Activated naive CD4-positive, alpha-beta T cell treated with anti-CD3 and anti-CD28 coated beads, Interleukin-2, amount 50 U/mL, for 72 hours (primary cell): Measurements from ENCODE around the gene DEFB116. TPM values are rescaled to one million over a fixed set of nuclear protein-coding genes. Genes with fewer than 3 reads are reported as not detected.
"Not testable (repeated sequence)": the region's sequence is repeated elsewhere in the genome, so short reads cannot be mapped to it uniquely, and the experiment has no call there.

Experiments used
- ATAC-seq, 2 donors: fragments of 150-1000 bp; cut with Tn5 transposase; 2 replicates each; pipeline ENCODE4 v1.10.0; 2021; ENCODE audit warnings: mild to moderate bottlenecking in 2 of 2, moderate library complexity in 2 of 2
- DNase-seq, 2 donors: peaks; one replicate each; pipeline ENCODE4 v3.0.0; 2021 to 2022; ENCODE audit warnings: low spot score in 2 of 2
- H3K27ac Mint-ChIP-seq, 2 donors: one replicate each; pipeline ENCODE4 v1.8.0; 2022; ENCODE audit warnings: mild to moderate bottlenecking in 2 of 2, mixed read lengths in 2 of 2
- H3K36me3 Mint-ChIP-seq, 2 donors: one replicate each; pipeline ENCODE4 v1.8.0; 2022; ENCODE audit warnings: mixed read lengths in 2 of 2
- H3K9me3 Mint-ChIP-seq, 2 donors: one replicate each; pipeline ENCODE4 v1.8.0; 2022; ENCODE audit warnings: mixed read lengths in 2 of 2
- total RNA-seq, 2 donors: library from RNA; stranded (reverse); gene quantifications; one replicate each; pipeline ENCODE4 v1.2.3, GENCODE V29; 2022

Gene DEFB116, protein sequence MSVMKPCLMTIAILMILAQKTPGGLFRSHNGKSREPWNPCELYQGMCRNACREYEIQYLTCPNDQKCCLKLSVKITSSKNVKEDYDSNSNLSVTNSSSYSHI
- total RNA-seq, result not detected

DNA sequence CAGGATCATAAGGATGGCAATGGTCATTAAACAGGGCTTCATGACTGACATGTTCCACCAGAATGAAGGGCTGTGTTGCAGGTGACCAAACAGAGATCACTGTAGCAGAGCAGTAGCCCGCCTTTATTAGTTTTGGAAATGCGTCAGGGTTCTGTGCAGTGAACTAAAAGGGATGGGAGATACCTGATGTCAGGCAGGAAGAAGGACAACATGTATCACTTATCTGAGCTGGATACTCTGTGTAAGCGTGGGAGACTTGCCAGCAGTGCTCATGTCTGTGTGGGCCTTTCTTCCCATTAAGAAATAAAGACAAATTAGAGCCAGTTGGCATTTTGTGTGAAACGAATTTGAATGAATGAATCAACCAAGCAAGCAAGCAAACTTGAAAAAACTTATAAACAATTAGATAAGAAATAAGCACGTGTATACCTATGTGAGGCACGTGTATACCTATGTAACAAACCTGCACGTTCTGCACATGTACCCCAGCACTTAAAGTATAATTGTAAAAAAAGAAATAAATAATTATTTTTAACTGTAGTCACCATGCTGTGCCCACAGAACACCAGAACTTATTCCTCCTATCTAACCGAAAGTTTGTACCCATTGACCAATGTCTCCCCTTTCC lies at the start of gene DEFB116:
Gene DEFB116, minus strand, starts transcription at position 51 of the 628 bp plus-strand sequence. Its CDS starts 0 bp downstream, at position 51.
- no peak for DNase-seq

DNA sequence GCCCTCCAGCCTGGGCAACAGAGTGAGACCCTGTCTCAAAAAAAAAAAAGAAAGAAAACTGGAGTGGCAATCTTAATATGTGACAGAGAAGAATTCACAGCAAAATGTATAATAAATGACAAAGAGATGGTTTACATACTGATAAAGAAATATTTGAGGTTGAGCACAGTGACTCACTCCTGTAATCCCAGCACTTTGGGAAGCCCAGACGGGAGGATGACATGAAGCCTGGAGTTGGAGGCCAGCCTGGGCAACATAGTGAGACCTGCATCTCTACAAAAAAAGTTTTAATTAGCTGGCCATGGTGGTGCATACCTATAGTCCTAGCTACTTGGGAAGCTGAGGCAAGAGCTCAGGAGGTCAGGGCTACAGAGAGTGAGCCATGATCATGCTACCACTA lies 47.6 kb upstream of the DEFB116 start:
- peaks cover 0 to under 1% of the 10 kb centered on the region in 2 donors for H3K9me3 Mint-ChIP-seq
- no peak overlapping the region for H3K27ac Mint-ChIP-seq
- ATAC-seq (no peak), DNase-seq (no peak)
- no peaks in the 10 kb centered on the region for H3K36me3 Mint-ChIP-seq

More for the DNA sequence above, at the start of gene DEFB116:
- Mint-ChIP-seq H3K36me3 (no peaks in the 10 kb centered on the region), H3K27ac (no peak within 1 kb of the TSS), H3K9me3 (peaks cover 0 to 7% of the 10 kb centered on the region in 2 donors)
- no peak for ATAC-seq

- Mint-ChIP-seq H3K27ac (no peak overlapping the region), H3K36me3 (no peaks in the 10 kb centered on the region), H3K9me3 (no peaks in the 10 kb centered on the region)
- DNase-seq (no peak), ATAC-seq (no peak)
Observed at GRCh38 chr20:31341470-31341869, 33.1 kb upstream of the DEFB116 start.

GRCh38 chr20:31330893-31331292 lies 22.5 kb upstream of the DEFB116 start:
- Mint-ChIP-seq H3K9me3 (peaks cover 8 to 15% of the 10 kb centered on the region in 2 donors), H3K36me3 (peaks cover 0 to 14% of the 10 kb centered on the region in 2 donors), H3K27ac (no peak overlapping the region)
- ATAC-seq (no peak), DNase-seq (no peak)

DNA sequence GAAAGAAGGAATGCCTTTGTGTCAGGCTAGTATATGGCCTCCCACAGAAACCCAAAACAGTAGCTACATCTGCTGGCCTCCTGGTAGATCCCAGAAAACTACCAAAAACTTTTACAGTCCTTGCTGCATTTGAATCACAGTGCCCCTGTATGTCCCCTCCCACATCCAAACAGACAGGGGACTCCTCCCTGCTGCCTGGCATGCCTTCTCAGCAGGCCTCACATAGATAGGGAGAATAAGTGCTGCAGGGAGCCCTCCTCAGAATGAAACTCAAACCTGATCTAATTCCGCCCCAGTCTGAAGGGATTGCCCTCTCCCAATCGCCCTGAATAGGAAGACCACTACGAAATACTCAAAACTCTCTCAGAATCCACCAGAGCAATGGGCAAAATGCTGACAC lies 14.1 kb upstream of the DEFB116 start:
- Mint-ChIP-seq H3K27ac (no peak overlapping the region), H3K9me3 (peaks cover 18 to 21% of the 10 kb centered on the region in 2 donors), H3K36me3 (peaks cover 0 to 6% of the 10 kb centered on the region in 2 donors)
- no peak for DNase-seq
- ATAC-seq, result no peak

GRCh38 chr20:31284964-31285363 lies 23.4 kb downstream of the DEFB116 start:
- DNase-seq, H3K27ac Mint-ChIP-seq, ATAC-seq: not testable (repeated sequence)
- Mint-ChIP-seq H3K9me3 (peaks cover 17 to 34% of the 10 kb centered on the region in 2 donors), H3K36me3 (peaks cover 0 to 10% of the 10 kb centered on the region in 2 donors)

- Mint-ChIP-seq H3K36me3 (peaks cover 0 to 3% of the 10 kb centered on the region in 2 donors), H3K9me3 (peaks cover 11 to 24% of the 10 kb centered on the region in 2 donors), H3K27ac (no peak overlapping the region)
- no peak for ATAC-seq
- DNase-seq, result no peak
Observed at GRCh38 chr20:31278178-31278577, 30.2 kb downstream of the DEFB116 start.

GRCh38 chr20:31274441-31274840 lies 33.9 kb downstream of the DEFB116 start:
- Mint-ChIP-seq H3K36me3 (peaks cover 0 to 10% of the 10 kb centered on the region in 2 donors), H3K9me3 (peaks cover 23 to 33% of the 10 kb centered on the region in 2 donors), H3K27ac (no peak overlapping the region)
- ATAC-seq (no peak), DNase-seq (no peak)

GRCh38 chr20:31260326-31260932 lies 48.0 kb downstream of the DEFB116 start:
- no peak for ATAC-seq
- Mint-ChIP-seq H3K27ac (no peak overlapping the region), H3K36me3 (no peaks in the 10 kb centered on the region), H3K9me3 (peaks cover 6 to 17% of the 10 kb centered on the region in 2 donors)
- no peak for DNase-seq

DNA sequence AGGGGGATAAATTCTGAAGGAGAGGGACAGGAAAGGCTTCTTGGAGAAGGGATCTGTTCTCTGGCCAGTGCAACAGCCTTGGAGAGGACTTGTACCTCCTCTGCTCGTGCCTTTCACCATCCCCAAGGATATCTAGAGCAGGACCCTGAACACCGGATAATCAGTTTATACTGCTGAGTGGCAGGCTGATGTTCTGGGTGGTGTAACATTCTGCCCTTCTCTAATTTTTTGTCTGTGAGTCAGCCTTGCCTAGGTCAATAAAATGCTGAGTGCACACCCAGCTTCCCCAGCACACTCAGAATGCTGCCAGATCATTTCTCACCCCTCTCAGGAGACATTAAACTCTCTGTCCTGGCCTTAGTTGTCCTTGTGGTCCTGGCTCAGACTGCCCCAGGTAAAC lies 51.0 kb downstream of the DEFB116 start, which contains the start of gene DEFB115:
Gene DEFB115, plus strand, starts transcription at position 301 of the 400 bp plus-strand sequence. Its CDS starts 0 bp downstream, at position 301.
- Mint-ChIP-seq H3K9me3 (peaks cover 9 to 20% of the 10 kb centered on the region in 2 donors), H3K27ac (no peak within 1 kb of the TSS), H3K36me3 (no peaks in the 10 kb centered on the region)
- ATAC-seq, result no peak
- DNase-seq, result no peak

DNA sequence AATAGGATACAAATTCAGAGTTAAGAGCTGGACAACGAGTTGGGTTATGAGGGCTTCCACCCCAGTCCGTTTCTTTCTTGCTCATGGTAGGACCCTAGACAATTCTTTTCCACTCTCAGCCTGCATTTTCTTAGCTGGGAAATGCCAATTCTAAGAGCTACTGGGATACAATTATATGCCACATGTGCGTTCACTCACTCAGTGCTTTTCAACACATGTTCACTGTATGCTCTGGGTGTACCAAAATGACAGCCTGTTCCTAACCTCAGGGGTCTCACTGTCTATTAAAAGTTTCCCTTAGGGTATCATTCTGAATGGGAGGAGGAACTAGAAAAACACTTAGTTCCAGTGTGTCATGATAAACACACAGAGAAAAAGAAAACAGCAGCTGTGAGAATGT lies 51.4 kb downstream of the DEFB116 start:
- ATAC-seq (no peak), DNase-seq (no peak)
- peaks cover 9 to 20% of the 10 kb centered on the region in 2 donors for H3K9me3 Mint-ChIP-seq
- H3K27ac Mint-ChIP-seq, result no peak overlapping the region
- H3K36me3 Mint-ChIP-seq, result no peaks in the 10 kb centered on the region

Other genes with a start within 250 kb of the DEFB116 start
- not detected for gene DEFB115, start 50.9 kb downstream of the DEFB116 start, total RNA-seq
- not detected for gene DEFB118, start 60.0 kb upstream of the DEFB116 start, total RNA-seq
- not detected for gene DEFB119, start 82.0 kb upstream of the DEFB116 start, total RNA-seq
- not detected for gene DEFB121, start 97.6 kb upstream of the DEFB116 start, total RNA-seq
- not detected for gene DEFB123, start 132.0 kb upstream of the DEFB116 start, total RNA-seq
- not detected for gene DEFB124, start 166.5 kb upstream of the DEFB116 start, total RNA-seq
- not detected for gene REM1, start 166.7 kb upstream of the DEFB116 start, total RNA-seq
- 100 to 1,000 TPM; 108 to 124 TPM for gene HM13, start 205.9 kb upstream of the DEFB116 start, total RNA-seq